Measurements from ENCODE around the gene NECTIN3. TPM values are rescaled to one million over a fixed set of nuclear protein-coding genes. Genes with fewer than 3 reads are reported as not detected.

NECTIN3 gene
- total RNA-seq, 4 donors from 2014 or later = 16.0 to 33.4 (median 30.3) TPM

GRCh38 chr3:111212511-111212910 lies 140.9 kb downstream of the NECTIN3 start:
- DNase-seq (ENCODE audit: low spot score) = no peak
- no peak for TF ChIP-seq CTCF (IDR thresholded peaks at IDR 0.05)
- no peak for ATAC-seq (ENCODE audit: low FRiP score)

GRCh38 chr3:111215481-111215880 lies 143.9 kb downstream of the NECTIN3 start:
- TF ChIP-seq CTCF (IDR thresholded peaks at IDR 0.05) = no peak
- ATAC-seq (ENCODE audit: low FRiP score) = peak; percentile 32
- DNase-seq (ENCODE audit: low spot score) = no peak

- ATAC-seq (ENCODE audit: low FRiP score) = no peak
- no peak for TF ChIP-seq CTCF (IDR thresholded peaks at IDR 0.05)
- DNase-seq (ENCODE audit: low spot score) = no peak
These were observed 147.0 kb downstream of the NECTIN3 start for GRCh38 chr3:111218615-111219014.

GRCh38 chr3:111227216-111227615 lies 155.6 kb downstream of the NECTIN3 start:
- no peak for TF ChIP-seq CTCF (IDR thresholded peaks at IDR 0.05)
- DNase-seq (ENCODE audit: low spot score) (no peak), ATAC-seq (ENCODE audit: low FRiP score) (no peak)

GRCh38 chr3:111229301-111229700 lies 157.7 kb downstream of the NECTIN3 start:
- TF ChIP-seq CTCF (IDR thresholded peaks at IDR 0.05) = no peak
- no peak for ATAC-seq (ENCODE audit: low FRiP score)
- DNase-seq (ENCODE audit: low spot score) = no peak

- no peak for ATAC-seq (ENCODE audit: low FRiP score)
These were observed 165.5 kb downstream of the NECTIN3 start for GRCh38 chr3:111236836-111237713.

More at GRCh38 chr3:111236836-111237713, 165.5 kb downstream of the NECTIN3 start:
- no peak for TF ChIP-seq CTCF (IDR thresholded peaks at IDR 0.05)
- no peak for DNase-seq (ENCODE audit: low spot score)

Measured in omental fat pad (tissue), 4 donors.